K562 (cell line): Measurements from ENCODE around the gene SULT2B1. TPM values are rescaled to one million over a fixed set of nuclear protein-coding genes. Genes with fewer than 3 reads are reported as not detected.
A peak's percentile ranks its signal among the peaks of the same experiment; 100 is the strongest.

Source experiments
- ADNP ChIP-seq: fragments of 200-800 bp; sonication (Bioruptor generic); IDR thresholded peaks from 2 replicates; pipeline ENCODE4 v1.6.1; 2016; ENCODE audit warnings: missing genetic modification characterization, missing compliant biosample characterization
- BCOR ChIP-seq: fragments of 450-650 bp; IDR thresholded peaks from 2 replicates; pipeline ENCODE4 v1.6.1; 2016
- ESRRA ChIP-seq: fragments of 450-650 bp; IDR thresholded peaks from 2 replicates; pipeline ENCODE4 v1.6.1; 2014; ENCODE audit warnings: low read depth, mild to moderate bottlenecking, moderate library complexity, borderline replicate concordance
- GABPB1 ChIP-seq: sonication (generic); formaldehyde crosslinking; IDR thresholded peaks from 2 replicates; pipeline ENCODE4 v1.8.0; 2022; ENCODE audit warnings: mild to moderate bottlenecking, missing genetic modification reagents
- KAT2B ChIP-seq: IDR thresholded peaks from one replicate; pipeline ENCODE4 v1.6.1; 2012; ENCODE audit warnings: low read depth, mild to moderate bottlenecking, control low read depth, inconsistent platforms, low read length, moderate library complexity
- KDM4B ChIP-seq, 2 experiments: fragments of 450-650 bp in 1 of 2; sonication (generic) in 1 of 2; IDR thresholded peaks; 2 replicates each; pipeline ENCODE4 v1.6.1; 2016 to 2017; ENCODE audit warnings: borderline replicate concordance in 2 of 2, antibody characterized with exemption in 1 of 2, low read depth in 1 of 2, mild to moderate bottlenecking in 1 of 2
- MEIS2 ChIP-seq: fragments of 450-650 bp; IDR thresholded peaks from 2 replicates; pipeline ENCODE4 v1.6.1; 2014; ENCODE audit warnings: mild to moderate bottlenecking; ENCODE audit not compliant: partially characterized antibody
- RBM14 ChIP-seq: fragments of 200-400 bp; formaldehyde crosslinking; IDR thresholded peaks from 2 replicates; pipeline ENCODE4 v1.6.1; 2018; ENCODE audit warnings: low read depth, mild to moderate bottlenecking, low read length, moderate library complexity, borderline replicate concordance; ENCODE audit not compliant: insufficient read depth
- RNF2 ChIP-seq: sonication (generic); IDR thresholded peaks from 2 replicates; pipeline ENCODE4 v1.6.1; 2016
- SETDB1 ChIP-seq: IDR thresholded peaks from one replicate; pipeline ENCODE4 v1.6.1; 2012; ENCODE audit warnings: low read length, control low read depth, inconsistent platforms
- SOX6 ChIP-seq: fragments of 450-650 bp; IDR thresholded peaks from 2 replicates; pipeline ENCODE4 v1.6.1; 2014; ENCODE audit warnings: mild to moderate bottlenecking
- TEAD1 ChIP-seq, 2 experiments: fragments of 450-650 bp in 1 of 2; sonication (generic) in 1 of 2; formaldehyde crosslinking; IDR thresholded peaks; 2 replicates each; pipeline versions ENCODE4 v1.4.0 to v1.8.0; 2020 to 2022; ENCODE audit warnings: mild to moderate bottlenecking in 2 of 2, missing genetic modification reagents in 1 of 2
- ZNF124 ChIP-seq: sonication (generic); formaldehyde crosslinking; IDR thresholded peaks from 2 replicates; pipeline ENCODE4 v1.8.1; 2022; ENCODE audit warnings: missing genetic modification reagents
- polyA plus RNA-seq, 8 experiments: library from polyadenylated mRNA; depleted of rRNA in 4 of 8; stranded (reverse) in 5 of 8; unstranded in 3 of 8; fragments of >200 nt; fragmentation: Nextera tagmentation in 2 of 8; fragmentation: Illumina TruSeq in 1 of 8; extraction: Ambion mirVana in 2 of 8; extraction: Trizol in 1 of 8; gene quantifications; 2 replicates each; pipeline versions ENCODE4 v1.2.1 to v1.2.3, GENCODE V29; 2011 to 2014; ENCODE audit warnings: inconsistent platforms in 1 of 8, missing spikeins in 1 of 8
- total RNA-seq, 7 experiments: library from RNA; depleted of rRNA in 6 of 7; stranded (reverse); fragments of >200 nt in 6 of 7; fragmentation: Illumina TruSeq in 2 of 7; extraction: Trizol in 2 of 7; gene quantifications; 2 replicates each; pipeline versions ENCODE4 v1.2.1 to v1.2.3, GENCODE V29; 2011 to 2021; ENCODE audit warnings: low replicate concordance in 1 of 7
- TF ChIP-seq, protein P1 (sequence below): fragments of 250-450 bp; sonication (Bioruptor Pico); IDR thresholded peaks from 2 replicates; pipeline ENCODE4 v1.4.0; 2020; ENCODE audit warnings: mild to moderate bottlenecking
- TF ChIP-seq, protein P2 (sequence below): sonication (generic); formaldehyde crosslinking; IDR thresholded peaks from 2 replicates; pipeline ENCODE4 v1.8.1; 2022; ENCODE audit warnings: missing genetic modification reagents
- TF ChIP-seq, protein P3 (sequence below): fragments of 250-450 bp; sonication (Bioruptor Pico); IDR thresholded peaks from 2 replicates; pipeline ENCODE4 v1.8.0; 2021; ENCODE audit warnings: mild to moderate bottlenecking, moderate library complexity
- TF ChIP-seq, protein P4 (sequence below): fragments of 250-450 bp; sonication (Bioruptor Pico); IDR thresholded peaks from 2 replicates; pipeline ENCODE4 v1.5.1; 2021; ENCODE audit warnings: mild to moderate bottlenecking
- TF ChIP-seq, protein P5 (sequence below): fragments of 250-450 bp; sonication (Bioruptor Pico); IDR thresholded peaks from 2 replicates; pipeline ENCODE4 v1.5.0; 2021
- TF ChIP-seq, protein P6 (sequence below): conservative IDR thresholded peaks from 2 replicates; pipeline ENCODE4 v1.6.1; 2011; ENCODE audit warnings: low read depth, mild to moderate bottlenecking, low read length; ENCODE audit not compliant: control insufficient read depth

Gene SULT2B1
- total and polyA plus RNA-seq, 9 of the 15 experiments (the other 6 are each of a cell fraction or from before 2014, with no cell fraction given), result 0.09 to 0.62 (median 0.22) TPM; not detected in 2

DNA sequence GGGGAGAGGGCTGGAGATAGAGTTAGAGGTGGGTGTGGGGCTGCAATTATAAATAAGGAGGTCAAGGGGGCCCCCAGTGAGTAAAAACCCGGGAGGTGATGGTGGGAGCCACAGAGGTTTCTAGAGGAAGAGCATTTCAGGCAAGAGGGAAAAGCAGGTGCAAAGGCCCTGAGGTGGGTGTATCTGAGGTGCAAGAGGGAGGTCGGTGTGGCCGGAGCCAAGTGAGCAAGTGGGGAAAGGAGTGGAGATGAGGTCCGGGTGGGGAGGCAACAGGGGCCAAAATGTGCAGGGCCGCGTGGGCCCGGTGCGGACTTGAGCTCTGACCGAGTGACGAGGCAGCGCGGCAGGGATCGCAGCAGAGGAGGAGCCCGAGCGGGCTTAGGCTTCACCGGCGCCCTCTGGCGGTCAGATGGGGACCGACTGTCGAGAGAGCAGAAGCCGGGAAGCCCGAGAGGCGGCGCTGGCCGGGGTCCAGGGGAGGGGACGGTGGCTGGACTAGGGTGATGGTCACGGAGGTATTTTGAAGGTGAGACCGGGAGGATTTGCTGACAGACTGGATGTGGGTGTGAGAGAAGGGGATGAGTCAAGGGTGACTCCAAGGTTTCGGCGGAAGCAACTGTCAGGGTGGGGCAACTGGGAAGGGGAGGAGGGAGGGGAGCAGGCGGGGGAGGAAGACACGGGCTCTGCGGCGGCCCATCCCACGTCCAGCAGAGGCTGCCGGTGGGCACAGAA, 36.9 kb downstream of the SULT2B1 start (continued):
- TF ChIP-seq, protein P1, sequence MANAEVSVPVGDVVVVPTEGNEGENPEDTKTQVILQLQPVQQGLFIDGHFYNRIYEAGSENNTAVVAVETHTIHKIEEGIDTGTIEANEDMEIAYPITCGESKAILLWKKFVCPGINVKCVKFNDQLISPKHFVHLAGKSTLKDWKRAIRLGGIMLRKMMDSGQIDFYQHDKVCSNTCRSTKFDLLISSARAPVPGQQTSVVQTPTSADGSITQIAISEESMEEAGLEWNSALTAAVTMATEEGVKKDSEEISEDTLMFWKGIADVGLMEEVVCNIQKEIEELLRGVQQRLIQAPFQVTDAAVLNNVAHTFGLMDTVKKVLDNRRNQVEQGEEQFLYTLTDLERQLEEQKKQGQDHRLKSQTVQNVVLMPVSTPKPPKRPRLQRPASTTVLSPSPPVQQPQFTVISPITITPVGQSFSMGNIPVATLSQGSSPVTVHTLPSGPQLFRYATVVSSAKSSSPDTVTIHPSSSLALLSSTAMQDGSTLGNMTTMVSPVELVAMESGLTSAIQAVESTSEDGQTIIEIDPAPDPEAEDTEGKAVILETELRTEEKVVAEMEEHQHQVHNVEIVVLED (CRISPR knock-in tag), result no peak
- TF ChIP-seq SETDB1 (no peak), KAT2B (peak; percentile 37), RNF2 (0 out of 2 replicates have a peak, but pooled peaks have one; percentile 22), ADNP (tag) (peak; percentile 98), BCOR (peak; percentile 100), ESRRA (peak; percentile 67; the same call in 1 of the 2 replicates), TEAD1 (CRISPR knock-in tag; IDR thresholded peaks at IDR 0.05) (peak in 1 of 2 experiments; percentile 68; a peak in 1 of 4 replicates), MEIS2 (peak; percentile 50), GABPB1 (peak; percentile 85), SOX6 (peak; percentile 56), ZNF124 (no peak), RBM14 (0 out of 2 replicates have a peak, but pooled peaks have one; percentile 65), KDM4B (IDR thresholded peaks at IDR 0.05; ENCODE audit: borderline replicate concordance in 2 of 2, low read depth in 1 of 2) (0 out of 4 replicates have a peak, but pooled peaks of 1 of the 2 experiments have one; percentile 46)
- TF ChIP-seq, protein P2, sequence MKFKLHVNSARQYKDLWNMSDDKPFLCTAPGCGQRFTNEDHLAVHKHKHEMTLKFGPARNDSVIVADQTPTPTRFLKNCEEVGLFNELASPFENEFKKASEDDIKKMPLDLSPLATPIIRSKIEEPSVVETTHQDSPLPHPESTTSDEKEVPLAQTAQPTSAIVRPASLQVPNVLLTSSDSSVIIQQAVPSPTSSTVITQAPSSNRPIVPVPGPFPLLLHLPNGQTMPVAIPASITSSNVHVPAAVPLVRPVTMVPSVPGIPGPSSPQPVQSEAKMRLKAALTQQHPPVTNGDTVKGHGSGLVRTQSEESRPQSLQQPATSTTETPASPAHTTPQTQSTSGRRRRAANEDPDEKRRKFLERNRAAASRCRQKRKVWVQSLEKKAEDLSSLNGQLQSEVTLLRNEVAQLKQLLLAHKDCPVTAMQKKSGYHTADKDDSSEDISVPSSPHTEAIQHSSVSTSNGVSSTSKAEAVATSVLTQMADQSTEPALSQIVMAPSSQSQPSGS (CRISPR knock-in tag), result no peak
- TF ChIP-seq, protein P3, sequence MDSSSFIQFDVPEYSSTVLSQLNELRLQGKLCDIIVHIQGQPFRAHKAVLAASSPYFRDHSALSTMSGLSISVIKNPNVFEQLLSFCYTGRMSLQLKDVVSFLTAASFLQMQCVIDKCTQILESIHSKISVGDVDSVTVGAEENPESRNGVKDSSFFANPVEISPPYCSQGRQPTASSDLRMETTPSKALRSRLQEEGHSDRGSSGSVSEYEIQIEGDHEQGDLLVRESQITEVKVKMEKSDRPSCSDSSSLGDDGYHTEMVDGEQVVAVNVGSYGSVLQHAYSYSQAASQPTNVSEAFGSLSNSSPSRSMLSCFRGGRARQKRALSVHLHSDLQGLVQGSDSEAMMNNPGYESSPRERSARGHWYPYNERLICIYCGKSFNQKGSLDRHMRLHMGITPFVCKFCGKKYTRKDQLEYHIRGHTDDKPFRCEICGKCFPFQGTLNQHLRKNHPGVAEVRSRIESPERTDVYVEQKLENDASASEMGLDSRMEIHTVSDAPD (CRISPR knock-in tag), result peak; percentile 42; the same call in 1 of the 2 replicates
- TF ChIP-seq, protein P4, sequence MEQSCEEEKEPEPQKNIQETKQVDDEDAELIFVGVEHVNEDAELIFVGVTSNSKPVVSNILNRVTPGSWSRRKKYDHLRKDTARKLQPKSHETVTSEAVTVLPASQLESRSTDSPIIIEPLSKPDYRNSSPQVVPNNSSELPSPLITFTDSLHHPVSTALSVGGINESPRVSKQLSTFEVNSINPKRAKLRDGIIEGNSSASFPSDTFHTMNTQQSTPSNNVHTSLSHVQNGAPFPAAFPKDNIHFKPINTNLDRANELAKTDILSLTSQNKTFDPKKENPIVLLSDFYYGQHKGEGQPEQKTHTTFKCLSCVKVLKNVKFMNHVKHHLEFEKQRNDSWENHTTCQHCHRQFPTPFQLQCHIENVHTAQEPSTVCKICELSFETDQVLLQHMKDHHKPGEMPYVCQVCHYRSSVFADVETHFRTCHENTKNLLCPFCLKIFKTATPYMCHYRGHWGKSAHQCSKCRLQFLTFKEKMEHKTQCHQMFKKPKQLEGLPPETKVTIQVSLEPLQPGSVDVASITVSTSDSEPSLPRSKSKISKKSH (CRISPR knock-in tag), result no peak
- TF ChIP-seq, protein P5, sequence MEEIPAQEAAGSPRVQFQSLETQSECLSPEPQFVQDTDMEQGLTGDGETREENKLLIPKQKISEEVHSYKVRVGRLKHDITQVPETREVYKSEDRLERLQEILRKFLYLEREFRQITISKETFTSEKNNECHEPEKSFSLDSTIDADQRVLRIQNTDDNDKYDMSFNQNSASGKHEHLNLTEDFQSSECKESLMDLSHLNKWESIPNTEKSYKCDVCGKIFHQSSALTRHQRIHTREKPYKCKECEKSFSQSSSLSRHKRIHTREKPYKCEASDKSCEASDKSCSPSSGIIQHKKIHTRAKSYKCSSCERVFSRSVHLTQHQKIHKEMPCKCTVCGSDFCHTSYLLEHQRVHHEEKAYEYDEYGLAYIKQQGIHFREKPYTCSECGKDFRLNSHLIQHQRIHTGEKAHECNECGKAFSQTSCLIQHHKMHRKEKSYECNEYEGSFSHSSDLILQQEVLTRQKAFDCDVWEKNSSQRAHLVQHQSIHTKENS, result no peak
- TF ChIP-seq, protein P6, sequence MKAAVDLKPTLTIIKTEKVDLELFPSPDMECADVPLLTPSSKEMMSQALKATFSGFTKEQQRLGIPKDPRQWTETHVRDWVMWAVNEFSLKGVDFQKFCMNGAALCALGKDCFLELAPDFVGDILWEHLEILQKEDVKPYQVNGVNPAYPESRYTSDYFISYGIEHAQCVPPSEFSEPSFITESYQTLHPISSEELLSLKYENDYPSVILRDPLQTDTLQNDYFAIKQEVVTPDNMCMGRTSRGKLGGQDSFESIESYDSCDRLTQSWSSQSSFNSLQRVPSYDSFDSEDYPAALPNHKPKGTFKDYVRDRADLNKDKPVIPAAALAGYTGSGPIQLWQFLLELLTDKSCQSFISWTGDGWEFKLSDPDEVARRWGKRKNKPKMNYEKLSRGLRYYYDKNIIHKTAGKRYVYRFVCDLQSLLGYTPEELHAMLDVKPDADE, result no peak
